ENCODE measurements around the gene FLT3LG.

The FLT3LG gene

DNA sequence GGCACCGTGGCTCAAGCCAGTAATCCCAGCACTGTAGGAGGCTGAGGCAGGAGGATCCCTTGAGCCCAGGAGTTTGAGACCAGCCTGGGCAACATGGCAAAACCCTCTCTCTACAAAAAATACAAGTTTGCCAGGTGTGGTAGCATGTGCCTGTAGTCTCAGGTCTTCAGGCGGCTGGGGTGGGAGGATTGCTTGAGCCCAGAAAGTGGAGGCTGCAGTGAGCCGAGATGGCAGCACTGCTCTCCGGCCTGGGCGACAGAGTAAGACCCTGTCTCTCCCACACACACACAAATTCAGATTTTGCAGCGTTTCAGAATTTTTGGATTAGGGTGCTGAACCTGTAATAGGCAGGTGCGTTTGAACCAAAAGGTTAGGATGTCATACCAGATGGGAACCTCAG lies 24.5 kb downstream of the FLT3LG start:
- in situ Hi-C loops (cut with HindIII; ENCODE audit: low sequenced_read_pairs) = no loop called here
- TF ChIP-seq, protein P1, sequence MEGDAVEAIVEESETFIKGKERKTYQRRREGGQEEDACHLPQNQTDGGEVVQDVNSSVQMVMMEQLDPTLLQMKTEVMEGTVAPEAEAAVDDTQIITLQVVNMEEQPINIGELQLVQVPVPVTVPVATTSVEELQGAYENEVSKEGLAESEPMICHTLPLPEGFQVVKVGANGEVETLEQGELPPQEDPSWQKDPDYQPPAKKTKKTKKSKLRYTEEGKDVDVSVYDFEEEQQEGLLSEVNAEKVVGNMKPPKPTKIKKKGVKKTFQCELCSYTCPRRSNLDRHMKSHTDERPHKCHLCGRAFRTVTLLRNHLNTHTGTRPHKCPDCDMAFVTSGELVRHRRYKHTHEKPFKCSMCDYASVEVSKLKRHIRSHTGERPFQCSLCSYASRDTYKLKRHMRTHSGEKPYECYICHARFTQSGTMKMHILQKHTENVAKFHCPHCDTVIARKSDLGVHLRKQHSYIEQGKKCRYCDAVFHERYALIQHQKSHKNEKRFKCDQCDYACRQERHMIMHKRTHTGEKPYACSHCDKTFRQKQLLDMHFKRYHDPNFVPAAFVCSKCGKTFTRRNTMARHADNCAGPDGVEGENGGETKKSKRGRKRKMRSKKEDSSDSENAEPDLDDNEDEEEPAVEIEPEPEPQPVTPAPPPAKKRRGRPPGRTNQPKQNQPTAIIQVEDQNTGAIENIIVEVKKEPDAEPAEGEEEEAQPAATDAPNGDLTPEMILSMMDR (IDR thresholded peaks at IDR 0.05; ENCODE audit: low read depth, low read length) = no peak
- H3K4me3 ChIP-seq (ENCODE audit: low read depth, low read length) = no peak overlapping the region
- DNase-seq (ENCODE audit: low read depth, low spot score) = no peak

DNA sequence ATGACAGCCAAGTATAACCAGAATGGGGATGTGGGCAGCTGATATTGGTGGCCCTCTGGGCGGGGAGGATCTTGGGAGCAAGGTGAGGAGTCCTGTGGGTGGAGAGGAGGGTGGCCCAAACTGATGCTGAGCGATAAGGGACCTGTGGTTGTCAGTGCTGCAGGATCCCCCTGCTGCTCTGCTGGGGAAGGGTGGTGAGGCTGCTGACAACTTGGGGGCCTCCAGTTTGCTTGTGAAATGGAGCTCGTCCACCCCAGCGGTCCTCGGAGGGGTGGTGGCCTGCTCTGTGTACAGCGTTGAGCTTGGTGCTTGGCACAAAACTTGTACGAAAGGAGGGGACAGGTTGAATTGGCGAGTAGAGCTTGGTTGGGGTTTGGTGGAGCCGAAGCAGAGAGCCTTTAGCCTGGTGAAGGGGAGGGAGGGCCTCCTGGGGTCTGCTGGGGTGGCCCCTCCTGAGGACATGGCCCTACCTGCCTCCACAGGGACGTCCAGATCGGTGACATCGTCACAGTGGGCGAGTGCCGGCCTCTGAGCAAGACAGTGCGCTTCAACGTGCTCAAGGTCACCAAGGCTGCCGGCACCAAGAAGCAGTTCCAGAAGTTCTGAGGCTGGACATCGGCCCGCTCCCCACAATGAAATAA lies 25.1 kb downstream of the FLT3LG start:
- no peak for DNase-seq (ENCODE audit: low read depth, low spot score)
- TF ChIP-seq, protein P1 (IDR thresholded peaks at IDR 0.05; ENCODE audit: low read depth, low read length) = no peak
- H3K4me3 ChIP-seq (ENCODE audit: low read depth, low read length) = no peak overlapping the region
- in situ Hi-C loops (cut with HindIII; ENCODE audit: low sequenced_read_pairs) = no loop called here

DNA sequence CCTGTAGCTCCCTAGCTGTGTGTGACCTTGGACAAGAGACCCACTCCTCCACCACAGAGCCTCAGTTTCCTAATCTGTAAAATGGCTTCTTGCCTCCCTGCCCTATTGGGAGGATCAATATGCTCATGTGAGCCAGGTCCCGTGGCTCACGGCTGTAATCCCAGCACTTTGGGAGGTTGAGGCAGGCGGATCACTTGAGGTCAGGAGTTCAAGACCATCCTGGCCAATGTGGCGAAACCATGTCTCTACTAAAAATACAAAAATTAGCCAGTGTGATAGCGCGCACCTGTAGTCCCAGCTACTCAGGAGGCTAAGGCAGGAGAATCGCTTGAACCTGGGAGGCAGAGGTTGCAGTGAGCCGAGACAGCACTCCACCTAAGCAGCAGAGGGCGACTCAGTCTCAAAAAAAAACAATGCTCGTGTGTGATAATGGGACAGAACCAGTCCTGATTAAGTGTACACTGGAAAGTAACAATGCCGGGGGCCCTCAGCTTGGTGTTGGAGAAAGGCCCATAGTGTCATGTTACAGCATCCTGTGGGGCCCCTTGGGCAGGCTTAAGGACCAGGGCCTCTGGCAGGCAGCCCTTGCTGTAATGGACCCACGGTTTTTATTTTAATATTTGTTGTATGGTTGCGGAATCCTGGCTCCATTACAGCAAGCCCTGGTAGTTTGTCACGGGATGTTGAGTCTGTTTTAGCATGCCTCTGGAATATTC lies 29.0 kb downstream of the FLT3LG start:
- H3K4me3 ChIP-seq (ENCODE audit: low read depth, low read length) = no peak overlapping the region
- peak; percentile 70 for DNase-seq (ENCODE audit: low read depth, low spot score)
- TF ChIP-seq, protein P1 (IDR thresholded peaks at IDR 0.05; ENCODE audit: low read depth, low read length) = peak; percentile 72
- in situ Hi-C loops (cut with HindIII; ENCODE audit: low sequenced_read_pairs) = no loop called here

DNA sequence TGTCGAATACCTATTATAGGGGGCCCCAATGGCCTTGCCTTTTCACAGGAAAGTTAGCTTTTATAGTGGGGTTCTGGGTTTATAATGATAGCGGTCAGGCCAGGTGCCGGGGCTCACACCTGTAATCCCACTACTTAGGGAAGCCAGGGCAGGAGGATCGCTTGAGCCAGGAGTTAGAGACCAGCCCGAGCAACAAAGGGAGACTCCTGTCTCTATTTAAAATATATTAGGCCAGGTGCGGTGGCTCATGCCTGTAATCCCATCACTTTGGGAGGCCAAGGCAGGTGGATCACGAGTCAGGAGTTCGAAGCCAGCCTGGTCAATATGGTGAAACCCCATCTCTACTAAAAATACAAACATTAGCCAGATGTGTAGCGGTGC lies 29.6 kb downstream of the FLT3LG start:
- TF ChIP-seq, protein P1 (IDR thresholded peaks at IDR 0.05; ENCODE audit: low read depth, low read length) = no peak
- H3K4me3 ChIP-seq (ENCODE audit: low read depth, low read length) = no peak overlapping the region
- in situ Hi-C loops (cut with HindIII; ENCODE audit: low sequenced_read_pairs) = no loop called here
- no peak for DNase-seq (ENCODE audit: low read depth, low spot score)

DNA sequence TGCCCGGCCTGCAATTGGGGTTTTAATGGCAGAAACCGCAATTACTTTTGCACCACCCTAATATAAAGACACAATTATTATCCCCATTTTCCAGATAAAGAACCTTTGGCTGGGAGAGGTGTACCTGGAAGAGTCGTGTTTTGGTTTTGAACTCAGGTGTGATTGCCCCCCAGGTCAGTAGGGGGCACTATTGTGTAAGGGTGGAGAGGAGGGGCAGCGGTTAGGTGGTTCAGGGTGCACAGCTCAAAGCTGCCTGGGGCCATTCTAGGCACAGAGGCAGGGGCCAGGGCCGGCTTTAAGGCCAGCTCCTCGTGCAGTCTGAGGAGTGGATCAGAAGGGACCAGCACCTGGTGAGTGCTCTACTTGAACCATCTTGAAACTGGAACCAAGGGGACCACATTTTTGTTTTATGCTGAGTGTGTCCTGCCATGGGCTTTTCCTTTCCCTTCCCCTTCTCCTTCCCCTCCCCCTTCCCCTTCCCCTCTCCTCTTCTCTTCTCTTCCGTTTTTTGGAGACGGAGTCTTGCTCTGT lies 32.6 kb downstream of the FLT3LG start:
- in situ Hi-C loops (cut with HindIII; ENCODE audit: low sequenced_read_pairs) = no loop called here
- TF ChIP-seq, protein P1 (IDR thresholded peaks at IDR 0.05; ENCODE audit: low read depth, low read length) = peak; percentile 88
- DNase-seq (ENCODE audit: low read depth, low spot score) = no peak
- no peak overlapping the region for H3K4me3 ChIP-seq (ENCODE audit: low read depth, low read length)

DNA sequence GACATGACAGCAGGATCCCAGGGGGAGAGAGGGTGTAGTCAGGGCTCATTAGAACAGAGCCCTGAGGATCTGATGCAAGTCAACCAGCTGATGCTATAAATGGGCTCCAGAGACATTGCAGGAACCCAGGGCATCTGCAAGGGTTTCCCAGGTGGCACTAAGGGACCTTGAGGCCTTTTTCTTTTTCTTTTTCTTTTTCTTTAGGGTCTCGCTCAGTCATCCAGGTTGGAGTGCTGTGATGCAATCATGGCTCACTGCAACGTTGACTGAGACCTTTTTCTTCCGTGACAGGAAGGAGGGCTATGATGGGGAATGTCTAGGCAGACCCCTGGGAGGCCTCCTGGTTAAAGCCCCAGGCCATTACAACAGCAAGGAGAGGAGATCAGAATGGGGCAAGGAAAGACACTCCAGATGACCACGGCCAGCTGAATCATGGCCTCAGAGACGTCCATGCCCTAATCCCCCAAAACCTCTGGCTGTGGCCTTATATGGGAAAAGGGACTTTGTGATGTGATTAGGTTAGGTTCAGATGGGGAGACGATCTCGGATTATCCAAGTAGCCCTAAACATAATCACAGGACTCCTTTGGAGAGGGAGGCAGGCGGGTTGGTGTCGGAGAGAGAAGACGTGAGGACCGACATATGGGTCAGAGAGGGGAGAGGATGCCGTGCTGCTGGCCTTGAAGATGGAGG lies 33.9 kb downstream of the FLT3LG start:
- H3K4me3 ChIP-seq (ENCODE audit: low read depth, low read length) = no peak overlapping the region
- TF ChIP-seq, protein P1 (IDR thresholded peaks at IDR 0.05; ENCODE audit: low read depth, low read length) = no peak
- in situ Hi-C loops (cut with HindIII; ENCODE audit: low sequenced_read_pairs) = no loop called here
- DNase-seq (ENCODE audit: low read depth, low spot score) = no peak
